HepG2 (cell line): ENCODE measurements around the gene NDOR1. TPM values are rescaled to one million over a fixed set of nuclear protein-coding genes. Genes with fewer than 3 reads are reported as not detected.
A peak's percentile ranks its signal among the peaks of the same experiment; 100 is the strongest.

Source experiments
- ATF1 ChIP-seq: IDR thresholded peaks from 2 replicates; pipeline ENCODE4 v1.6.1; 2016; ENCODE audit warnings: mild to moderate bottlenecking, control low read depth
- ATF5 ChIP-seq: sonication (generic); formaldehyde crosslinking; IDR thresholded peaks from 2 replicates; pipeline ENCODE4 v1.4.0; 2020; ENCODE audit warnings: mild to moderate bottlenecking, low read depth, missing genetic modification reagents
- GATAD2A ChIP-seq: IDR thresholded peaks from 2 replicates; pipeline ENCODE4 v1.6.1; 2016
- IRF1 ChIP-seq: sonication (generic); formaldehyde crosslinking; IDR thresholded peaks from 2 replicates; pipeline ENCODE4 v1.4.0; 2020; ENCODE audit warnings: low read depth, mild to moderate bottlenecking, missing genetic modification reagents
- LBX2 ChIP-seq: sonication (generic); formaldehyde crosslinking; IDR thresholded peaks from 2 replicates; pipeline ENCODE4 v1.5.0; 2020; ENCODE audit warnings: missing genetic modification reagents, mild to moderate bottlenecking, borderline replicate concordance
- LRRFIP1 ChIP-seq: sonication (generic); formaldehyde crosslinking; conservative IDR thresholded peaks from 2 replicates; pipeline ENCODE4 v1.4.0; 2020; ENCODE audit warnings: missing genetic modification reagents
- MAFK ChIP-seq, 2 experiments: IDR thresholded peaks in 1 of 2; conservative IDR thresholded peaks in 1 of 2; 2 replicates each; pipeline ENCODE4 v1.6.1; 2011; ENCODE audit warnings: improper control_type of control experiment in 2 of 2, low read length in 2 of 2
- MYC ChIP-seq: sonication (generic); formaldehyde crosslinking; IDR thresholded peaks from 2 replicates; pipeline ENCODE4 v1.9.0; 2021; ENCODE audit warnings: missing genetic modification reagents, borderline replicate concordance
- POLR2AphosphoS2 ChIP-seq: IDR thresholded peaks from 2 replicates; pipeline ENCODE4 v1.6.1; 2011; ENCODE audit warnings: low read depth, low read length, improper control_type of control experiment
- RELA ChIP-seq: sonication (generic); formaldehyde crosslinking; IDR thresholded peaks from 2 replicates; pipeline ENCODE4 v1.4.0; 2020; ENCODE audit warnings: missing genetic modification reagents
- SP2 ChIP-seq: sonication (generic); formaldehyde crosslinking; IDR thresholded peaks from 2 replicates; pipeline ENCODE4 v1.5.1; 2020; ENCODE audit warnings: mild to moderate bottlenecking, missing genetic modification reagents
- ZNF124 ChIP-seq: sonication (generic); formaldehyde crosslinking; IDR thresholded peaks from 2 replicates; pipeline ENCODE4 v1.4.0; 2020; ENCODE audit warnings: missing genetic modification reagents
- ZNF18 ChIP-seq: sonication (generic); formaldehyde crosslinking; IDR thresholded peaks from 2 replicates; pipeline ENCODE4 v1.8.0; 2022; ENCODE audit warnings: mild to moderate bottlenecking, missing genetic modification reagents; ENCODE audit not compliant: insufficient replicate concordance
- ZNF230 ChIP-seq: sonication (generic); formaldehyde crosslinking; IDR thresholded peaks from 2 replicates; pipeline ENCODE4 v1.4.0; 2020; ENCODE audit warnings: mild to moderate bottlenecking, missing genetic modification reagents
- ZNF280B ChIP-seq: sonication (generic); formaldehyde crosslinking; IDR thresholded peaks from 2 replicates; pipeline ENCODE4 v1.5.0; 2020; ENCODE audit warnings: missing genetic modification reagents, mild to moderate bottlenecking, borderline replicate concordance
- ZNF350 ChIP-seq: sonication (generic); formaldehyde crosslinking; IDR thresholded peaks from 2 replicates; pipeline ENCODE4 v1.4.0; 2020; ENCODE audit warnings: mild to moderate bottlenecking, low read depth, missing genetic modification reagents, borderline replicate concordance
- ZNF367 ChIP-seq: sonication (generic); formaldehyde crosslinking; IDR thresholded peaks from 2 replicates; pipeline ENCODE4 v1.4.0; 2020; ENCODE audit warnings: missing genetic modification reagents, borderline replicate concordance
- ZNF468 ChIP-seq: sonication (generic); formaldehyde crosslinking; IDR thresholded peaks from 2 replicates; pipeline ENCODE4 v1.8.0; 2022; ENCODE audit warnings: mild to moderate bottlenecking, moderate library complexity, missing genetic modification reagents
- polyA plus RNA-seq, 8 experiments: library from polyadenylated mRNA; depleted of rRNA in 3 of 8; stranded (reverse) in 7 of 8; unstranded in 1 of 8; fragments of >200 nt; fragmentation: Illumina TruSeq in 4 of 8; extraction: Trizol in 4 of 8; gene quantifications; 2 replicates each; pipeline versions ENCODE4 v1.2.1 to v1.2.3, GENCODE V29; 2011 to 2016; ENCODE audit warnings: low read depth in 4 of 8, missing spikeins in 1 of 8, mixed read lengths in 1 of 8; ENCODE audit not compliant: insufficient read depth in 1 of 8
- total RNA-seq, 5 experiments: library from RNA; depleted of rRNA; stranded (reverse); fragments of >200 nt; fragmentation: Illumina TruSeq; extraction: Trizol; gene quantifications; 2 replicates each; pipeline ENCODE4 v1.2.3, GENCODE V29; 2016; ENCODE audit warnings: low read depth in 1 of 5

The NDOR1 gene
- total and polyA plus RNA-seq, 2 of the 13 experiments (the other 11 are each of a cell fraction or from before 2014, with no cell fraction given) = 3.6 to 8.7 TPM

GRCh38 chr9:137205126-137206069, at the start of gene NDOR1, which contains the start of gene TMEM203 (continued):
- TF ChIP-seq MAFK (conservative IDR thresholded peaks at IDR 0.05 in 1 of 2, IDR thresholded peaks at IDR 0.05 in 1 of 2; ENCODE audit: low read length in 2 of 2) = no peak
- TF ChIP-seq ATF1 = peak; percentile 96
- no peak for TF ChIP-seq ZNF18 (CRISPR knock-in tag)
- no peak for TF ChIP-seq RELA (CRISPR knock-in tag)
- no peak for TF ChIP-seq LBX2
- TF ChIP-seq ZNF350 (CRISPR knock-in tag) = peak; percentile 73
- no peak for TF ChIP-seq ZNF230 (CRISPR knock-in tag)
- no peak for TF ChIP-seq ATF5 (CRISPR knock-in tag)
- peak; percentile 82 for TF ChIP-seq SP2 (CRISPR knock-in tag)
- TF ChIP-seq ZNF280B (CRISPR knock-in tag) = no peak
- TF ChIP-seq MYC (CRISPR knock-in tag) = peak; percentile 81; the same call in 1 of the 2 replicates
- no peak for TF ChIP-seq LRRFIP1
- TF ChIP-seq ZNF367 (CRISPR knock-in tag) = no peak
- no peak for TF ChIP-seq GATAD2A (CRISPR knock-in tag)
- no peak for TF ChIP-seq IRF1 (CRISPR knock-in tag)
- no peak for TF ChIP-seq POLR2AphosphoS2
- peak; percentile 63; the same call in 1 of the 2 replicates for TF ChIP-seq ZNF124 (CRISPR knock-in tag)
- no peak for TF ChIP-seq ZNF468 (CRISPR knock-in tag)
